PC-9 (cell line): ENCODE results near the gene PFKP. TPM values are rescaled to one million over a fixed set of nuclear protein-coding genes. Genes with fewer than 3 reads are reported as not detected.

Experiments
- BruUV-seq: library from RNA; stranded (reverse); fragments of 400-500 nt; replicated peaks from 2 replicates; lab custom pipeline; 2021; lab: Mats Ljungman, UMichigan
- CTCF ChIA-PET: fragments of 300-600 bp; sonication (Branson Sonifier 250); formaldehyde crosslinking; loops from one replicate; lab custom pipeline; 2022; ENCODE audit warnings: antibody characterized with exemption; lab: Charles Lee
- POLR2A ChIA-PET: fragments of 300-600 bp; sonication (Branson Sonifier 250); formaldehyde crosslinking; loops from one replicate; lab custom pipeline; 2022; ENCODE audit warnings: antibody characterized with exemption; ENCODE audit not compliant: unreplicated experiment; lab: Charles Lee
- DNase-seq, 2 experiments: peaks; one replicate each; pipeline versions ENCODE4 v3.0.0 to v3.0.0-alpha.2; 2015 to 2022; ENCODE audit warnings: mixed read lengths in 1 of 2
- H2AFZ ChIP-seq: fragments of 200-600 bp; sonication (generic); 2 replicates; pipeline ENCODE4 v1.8.1; 2017; ENCODE audit warnings: antibody characterized with exemption
- H3F3A ChIP-seq: fragments of 200-600 bp; sonication (generic); 2 replicates; pipeline ENCODE4 v1.8.1; 2017; ENCODE audit warnings: antibody characterized with exemption, mild to moderate bottlenecking, low read depth; ENCODE audit not compliant: insufficient read depth
- H3K27ac ChIP-seq: fragments of 200-600 bp; sonication (generic); 2 replicates; pipeline ENCODE4 v1.6.1; 2016; ENCODE audit warnings: mixed run types
- H3K27me3 ChIP-seq: fragments of 200-600 bp; sonication (generic); 2 replicates; pipeline ENCODE4 v1.6.1; 2016; ENCODE audit warnings: low read depth, mixed run types; ENCODE audit not compliant: insufficient read depth
- H3K36me3 ChIP-seq: fragments of 200-600 bp; sonication (generic); 2 replicates; pipeline ENCODE4 v1.6.1; 2016; ENCODE audit warnings: low read depth, mixed run types
- H3K4me1 ChIP-seq: fragments of 200-600 bp; sonication (generic); replicated peaks from 2 replicates; pipeline ENCODE4 v1.6.1; 2016; ENCODE audit warnings: mixed run types; ENCODE audit not compliant: insufficient read depth
- H3K4me2 ChIP-seq: fragments of 200-600 bp; sonication (generic); 2 replicates; pipeline ENCODE4 v1.6.1; 2017; ENCODE audit warnings: mixed run types
- H3K4me3 ChIP-seq: fragments of 200-600 bp; sonication (generic); 2 replicates; pipeline ENCODE4 v1.6.1; 2016; ENCODE audit warnings: mixed run types
- H3K79me2 ChIP-seq: fragments of 200-600 bp; sonication (generic); 2 replicates; pipeline ENCODE4 v1.6.1; 2017; ENCODE audit warnings: low read depth, mixed run types
- H3K9me2 ChIP-seq: fragments of 200-600 bp; sonication (generic); 2 replicates; pipeline ENCODE4 v1.8.1; 2017; ENCODE audit warnings: mild to moderate bottlenecking; ENCODE audit not compliant: insufficient read depth
- H3K9me3 ChIP-seq: fragments of 200-600 bp; sonication (generic); 2 replicates; pipeline ENCODE4 v1.8.1; 2016; ENCODE audit warnings: low read depth; ENCODE audit not compliant: insufficient read depth
- H4K20me1 ChIP-seq: fragments of 200-600 bp; sonication (generic); 2 replicates; pipeline ENCODE4 v1.8.1; 2017; ENCODE audit not compliant: insufficient read depth
- EZH2 ChIP-seq: fragments of 200-600 bp; sonication (generic); IDR thresholded peaks from 2 replicates; pipeline ENCODE4 v1.8.0; 2017; ENCODE audit warnings: antibody characterized with exemption, low read depth
- intact Hi-C: fragments of 100-400 bp; cut with micrococcal nuclease; formaldehyde crosslinking; loops from one replicate; pipeline ENCODE4 v1.10.0; 2022; ENCODE audit not compliant: unreplicated experiment
- total RNA-seq: library from RNA; stranded (reverse); gene quantifications from 2 replicates; pipeline ENCODE4 v1.2.3, GENCODE V29; 2021
- TF ChIP-seq, protein P1 (sequence below): fragments of 200-600 bp; sonication (generic); conservative IDR thresholded peaks from 2 replicates; pipeline ENCODE4 v1.6.1; 2017; ENCODE audit warnings: mixed run types, antibody characterized with exemption, mild to moderate bottlenecking, moderate library complexity

Gene PFKP
- total RNA-seq, 1 experiment from 2014 or later = 234 TPM

DNA sequence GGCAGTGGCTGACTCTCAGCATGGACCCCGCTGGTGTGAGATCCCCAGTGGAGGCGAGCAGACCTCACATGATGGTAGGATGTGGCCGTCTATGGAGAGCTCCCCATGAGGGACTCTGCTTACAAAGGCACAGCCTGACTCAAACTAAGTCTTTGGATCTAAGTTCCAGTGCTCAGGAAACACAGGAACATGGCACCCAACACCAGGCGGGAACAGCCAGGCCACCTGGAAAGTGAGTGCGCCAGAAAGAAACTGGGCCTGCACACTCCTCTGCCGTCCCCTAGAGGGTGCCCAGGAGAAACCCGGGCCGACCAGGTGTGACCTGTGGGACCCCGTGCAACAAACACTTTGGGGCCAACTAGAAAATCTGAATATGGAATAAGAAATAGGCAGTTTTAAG lies 95.2 kb downstream of the PFKP start:
- Histone ChIP-seq H4K20me1 (no peaks in the 10 kb centered on the region), H3F3A (no peaks in the 10 kb centered on the region), H3K27ac (no peak overlapping the region), H3K36me3 (peaks cover 9% of the 10 kb centered on the region; the same call in 1 of the 2 replicates), H3K4me1 (no peaks in the 10 kb centered on the region), H3K9me2 (no peaks in the 10 kb centered on the region), H3K79me2 (no peaks in the 10 kb centered on the region), H2AFZ (no peak overlapping the region), H3K27me3 (no peaks in the 10 kb centered on the region), H3K9me3 (no peaks in the 10 kb centered on the region), H3K4me3 (no peak overlapping the region), H3K4me2 (no peak overlapping the region)
- no peak for TF ChIP-seq EZH2
- TF ChIP-seq, protein P1, sequence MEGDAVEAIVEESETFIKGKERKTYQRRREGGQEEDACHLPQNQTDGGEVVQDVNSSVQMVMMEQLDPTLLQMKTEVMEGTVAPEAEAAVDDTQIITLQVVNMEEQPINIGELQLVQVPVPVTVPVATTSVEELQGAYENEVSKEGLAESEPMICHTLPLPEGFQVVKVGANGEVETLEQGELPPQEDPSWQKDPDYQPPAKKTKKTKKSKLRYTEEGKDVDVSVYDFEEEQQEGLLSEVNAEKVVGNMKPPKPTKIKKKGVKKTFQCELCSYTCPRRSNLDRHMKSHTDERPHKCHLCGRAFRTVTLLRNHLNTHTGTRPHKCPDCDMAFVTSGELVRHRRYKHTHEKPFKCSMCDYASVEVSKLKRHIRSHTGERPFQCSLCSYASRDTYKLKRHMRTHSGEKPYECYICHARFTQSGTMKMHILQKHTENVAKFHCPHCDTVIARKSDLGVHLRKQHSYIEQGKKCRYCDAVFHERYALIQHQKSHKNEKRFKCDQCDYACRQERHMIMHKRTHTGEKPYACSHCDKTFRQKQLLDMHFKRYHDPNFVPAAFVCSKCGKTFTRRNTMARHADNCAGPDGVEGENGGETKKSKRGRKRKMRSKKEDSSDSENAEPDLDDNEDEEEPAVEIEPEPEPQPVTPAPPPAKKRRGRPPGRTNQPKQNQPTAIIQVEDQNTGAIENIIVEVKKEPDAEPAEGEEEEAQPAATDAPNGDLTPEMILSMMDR = 0 out of 2 replicates have a peak, but pooled peaks have one; percentile 27
- intact Hi-C loops = no loop called here
- no TSS peak for BruUV-seq
- no peak for DNase-seq
- CTCF ChIA-PET = no interaction called here
- POLR2A ChIA-PET = interaction anchor here (0.6 kb wide), 1 partner anchor 117 kb away, joined by 3 read pairs; no protein-coding TSS in a partner anchor

DNA sequence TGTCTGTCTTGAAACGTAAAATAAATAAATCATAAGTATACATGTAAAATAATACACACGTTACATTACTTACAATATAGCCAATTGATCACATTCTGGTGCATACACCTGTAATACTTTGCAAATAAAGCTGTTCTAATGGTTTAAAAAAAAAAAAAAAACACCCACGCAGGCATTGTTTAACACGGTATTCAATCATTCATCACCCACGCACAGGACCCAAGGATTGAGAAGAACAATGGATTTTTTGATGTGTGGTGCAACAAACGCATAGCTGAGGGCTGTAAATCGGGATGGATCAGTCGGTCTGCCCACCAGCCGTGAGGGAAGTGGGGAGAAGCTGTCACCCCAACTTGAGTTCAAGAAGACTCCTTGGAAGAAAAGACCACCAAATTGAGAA lies 96.5 kb downstream of the PFKP start:
- no peak overlapping the region for H3K27ac ChIP-seq
- no peaks in the 10 kb centered on the region for H3K9me3 ChIP-seq
- CTCF ChIA-PET = interaction anchor here (0.6 kb wide), 1 partner anchor 52 kb away, joined by 4 read pairs; no protein-coding TSS in a partner anchor
- H3K36me3 ChIP-seq = 0 out of 2 replicates have a peak, but pooled peaks cover 4% of the 10 kb centered on the region
- intact Hi-C loops = no loop called here
- H3K9me2 ChIP-seq = no peaks in the 10 kb centered on the region
- no peak overlapping the region for H3K4me3 ChIP-seq
- no TSS peak for BruUV-seq
- no peak overlapping the region for H3K4me2 ChIP-seq
- no peaks in the 10 kb centered on the region for H3K79me2 ChIP-seq
- H3K4me1 ChIP-seq = no peaks in the 10 kb centered on the region
- no peak overlapping the region for H2AFZ ChIP-seq
- H3F3A ChIP-seq = no peaks in the 10 kb centered on the region
- H4K20me1 ChIP-seq = no peaks in the 10 kb centered on the region
- H3K27me3 ChIP-seq = no peaks in the 10 kb centered on the region
- TF ChIP-seq, protein P1 = no peak
- no peak for TF ChIP-seq EZH2
- no peak for DNase-seq
- POLR2A ChIA-PET = interaction anchor here (0.7 kb wide), 2 partner anchors 24 to 1612 kb away, joined by 7 to 30 read pairs; no protein-coding TSS in a partner anchor

DNA sequence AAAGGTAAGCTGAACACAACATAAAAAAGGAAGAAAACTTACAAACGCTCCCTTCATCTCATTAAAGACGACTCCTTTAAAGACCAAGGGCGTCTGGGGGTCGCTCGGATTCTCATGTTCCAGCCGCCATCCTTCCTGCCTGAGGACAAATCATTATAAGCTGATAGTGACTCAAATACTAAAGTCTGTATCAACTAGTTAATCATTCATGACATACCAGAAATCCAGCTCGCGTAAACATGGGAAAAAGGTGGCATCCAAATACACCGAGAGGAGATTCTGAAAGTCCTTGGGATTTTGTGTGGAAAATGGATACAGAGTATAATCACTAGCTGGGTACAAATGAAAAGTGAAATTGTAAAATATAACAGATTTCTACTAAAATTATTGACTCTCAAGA lies 97.8 kb downstream of the PFKP start:
- H3K4me1 ChIP-seq = no peaks in the 10 kb centered on the region
- intact Hi-C loops = no loop called here
- H3K27me3 ChIP-seq = no peaks in the 10 kb centered on the region
- ChIA-PET CTCF (interaction anchor here (0.7 kb wide), 1 partner anchor 307 kb away, joined by 3 read pairs; no protein-coding TSS in a partner anchor), POLR2A (no interaction called here)
- H3K27ac ChIP-seq = no peak overlapping the region
- H3F3A ChIP-seq = no peaks in the 10 kb centered on the region
- DNase-seq = no peak
- no peaks in the 10 kb centered on the region for H3K36me3 ChIP-seq
- no peak overlapping the region for H2AFZ ChIP-seq
- no peaks in the 10 kb centered on the region for H3K9me2 ChIP-seq
- H3K9me3 ChIP-seq = no peaks in the 10 kb centered on the region
- TF ChIP-seq, protein P1 = no peak
- TF ChIP-seq EZH2 = no peak
- no peak overlapping the region for H3K4me2 ChIP-seq
- no TSS peak for BruUV-seq
- no peak overlapping the region for H3K4me3 ChIP-seq
- peaks cover 8% of the 10 kb centered on the region for H3K79me2 ChIP-seq
- no peaks in the 10 kb centered on the region for H4K20me1 ChIP-seq
